Spleen (tissue), 11 donors: ENCODE measurements around the gene ENOX2. TPM values are rescaled to one million over a fixed set of nuclear protein-coding genes. Genes with fewer than 3 reads are reported as not detected.

Source experiments
- DNase-seq: peaks from one replicate; pipeline ENCODE4 v3.0.0-alpha.2; 2020
- H3K27ac ChIP-seq, 8 donors: fragments of 200-600 bp; sonication (generic) in 7 of 8; 1 replicate in 4 of 8; 2 replicates in 4 of 8; pipeline versions ENCODE4 v1.5.0 to v1.8.0; 2016 to 2021; ENCODE audit warnings: inconsistent platforms in 4 of 8, mild to moderate bottlenecking in 4 of 8, moderate library complexity in 1 of 8
- H3K27me3 ChIP-seq, 7 donors: fragments of 200-600 bp; sonication (generic) in 6 of 7; replicated peaks in 1 of 7; 1 replicate in 4 of 7; 2 replicates in 3 of 7; pipeline versions ENCODE4 v1.5.0 to v1.8.0; 2016 to 2021; ENCODE audit warnings: inconsistent platforms in 3 of 7, mild to moderate bottlenecking in 1 of 7
- H3K36me3 ChIP-seq, 6 donors: fragments of 200-600 bp; sonication (generic) in 5 of 6; 1 replicate in 4 of 6; 2 replicates in 2 of 6; pipeline versions ENCODE4 v1.5.0 to v1.8.0; 2016 to 2021; ENCODE audit warnings: inconsistent platforms in 2 of 6
- H3K4me1 ChIP-seq, 6 donors: fragments of 200-600 bp; sonication (generic) in 5 of 6; 1 replicate in 3 of 6; 2 replicates in 3 of 6; pipeline versions ENCODE4 v1.5.0 to v1.8.0; 2016 to 2021; ENCODE audit warnings: inconsistent platforms in 3 of 6
- H3K4me3 ChIP-seq, 8 donors: fragments of 200-600 bp; sonication (generic) in 7 of 8; 1 replicate in 4 of 8; 2 replicates in 4 of 8; pipeline versions ENCODE4 v1.5.0 to v1.8.0; 2016 to 2021; ENCODE audit warnings: inconsistent platforms in 4 of 8, mild to moderate bottlenecking in 4 of 8, moderate library complexity in 2 of 8
- H3K9me3 ChIP-seq, 8 donors: fragments of 200-600 bp; sonication (generic) in 7 of 8; 1 replicate in 4 of 8; 2 replicates in 4 of 8; pipeline versions ENCODE4 v1.5.0 to v1.8.0; 2016 to 2021; ENCODE audit warnings: inconsistent platforms in 4 of 8
- POLR2A ChIP-seq, 3 donors: fragments of 450-650 bp; IDR thresholded peaks; one replicate each; pipeline ENCODE4 v1.5.1; 2017; ENCODE audit warnings: antibody characterized with exemption in 3 of 3, mild to moderate bottlenecking in 1 of 3
- POLR2AphosphoS5 ChIP-seq, 3 donors: sonication (generic); formaldehyde crosslinking; IDR thresholded peaks; one replicate each; pipeline ENCODE4 v1.5.1; 2017; ENCODE audit warnings: antibody characterized with exemption in 3 of 3
- WGBS, 5 donors: extraction: QIAGEN DNeasy Blood & Tissue Kit in 3 of 5; methylation state at CpG; one replicate each; pipeline versions ENCODE4 v1.1.5 to v1.1.7; 2013 to 2018; 5-methylcytosine and 5-hydroxymethylcytosine counted together
- intact Hi-C: fragments of 100-400 bp; cut with DNase I; formaldehyde crosslinking; loops from one replicate; pipeline ENCODE4 v1.15.0; 2023; ENCODE audit warnings: low total_unique reads
- polyA plus RNA-seq, 3 donors: library from polyadenylated mRNA; stranded (reverse); fragments of 200-250 nt; gene quantifications; one replicate each; pipeline ENCODE4 v1.2.1, GENCODE V29; 2013
- total RNA-seq, 7 donors: library from RNA; depleted of rRNA in 3 of 7; stranded (reverse); fragments of >200 nt in 3 of 7; fragmentation: NEBNext Ultra II Directional in 4 of 7; extraction: Animal tissue kit (Norgen Biotek cat#: 25700) in 4 of 7; gene quantifications; one replicate each; pipeline versions ENCODE4 v1.1.0 to v1.2.1, GENCODE V29; 2016 to 2021
- TF ChIP-seq, protein P1 (sequence below), 11 experiments: fragments of 200-600 bp in 7 of 11; fragments of 450-650 bp in 4 of 11; sonication (generic) in 4 of 11; IDR thresholded peaks in 8 of 11; conservative IDR thresholded peaks in 3 of 11; 1 replicate in 7 of 11; 2 replicates in 4 of 11; pipeline versions ENCODE4 v1.4.0 to v1.8.0; 2016 to 2021; ENCODE audit warnings: antibody characterized with exemption in 11 of 11, inconsistent platforms in 4 of 11, mild to moderate bottlenecking in 1 of 11
- donor health status: healthy with polysubstance abuse.
- donor health status: DM: no; HTN: no; CAD: no; lungs with moderate emphysema.
- donor health status: DM: no; HTN: no; CAD: no.
- donor health status: Bipolar disorder and iron deficiency.
- donor health status: healthy.
- donor health status: DM: no; HTN: no; CAD: no.
- donor health status: DM: yes; HTN: yes; CAD: no.

Gene ENOX2
- total and polyA plus RNA-seq, 10 donors, result 5.2 to 30.0 (median 17.4) TPM

DNA sequence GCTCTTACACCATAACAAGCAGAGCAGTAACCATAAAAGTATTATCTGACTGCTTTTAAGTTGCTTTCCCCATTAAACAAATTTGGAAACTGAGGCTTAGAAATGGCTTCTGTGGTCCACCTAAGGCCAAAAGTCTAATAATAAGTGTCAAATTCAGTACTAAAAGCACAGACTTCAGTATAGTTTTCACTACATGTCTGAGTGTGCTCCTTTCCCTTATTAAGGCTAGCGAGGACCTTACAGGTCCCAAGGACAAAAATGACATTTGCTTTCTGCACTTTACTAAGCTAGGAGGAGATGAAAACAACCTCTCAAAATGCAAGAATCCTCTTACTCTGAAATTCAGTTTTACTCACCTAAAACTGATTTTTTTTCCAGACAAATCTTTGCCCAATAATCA, 127.2 kb downstream of the ENOX2 start:
- H3K9me3 ChIP-seq, result no peaks in the 10 kb centered on the region
- TF ChIP-seq POLR2A (IDR thresholded peaks at IDR 0.05) (no peak), POLR2AphosphoS5 (IDR thresholded peaks at IDR 0.05) (no peak)
- TF ChIP-seq, protein P1, sequence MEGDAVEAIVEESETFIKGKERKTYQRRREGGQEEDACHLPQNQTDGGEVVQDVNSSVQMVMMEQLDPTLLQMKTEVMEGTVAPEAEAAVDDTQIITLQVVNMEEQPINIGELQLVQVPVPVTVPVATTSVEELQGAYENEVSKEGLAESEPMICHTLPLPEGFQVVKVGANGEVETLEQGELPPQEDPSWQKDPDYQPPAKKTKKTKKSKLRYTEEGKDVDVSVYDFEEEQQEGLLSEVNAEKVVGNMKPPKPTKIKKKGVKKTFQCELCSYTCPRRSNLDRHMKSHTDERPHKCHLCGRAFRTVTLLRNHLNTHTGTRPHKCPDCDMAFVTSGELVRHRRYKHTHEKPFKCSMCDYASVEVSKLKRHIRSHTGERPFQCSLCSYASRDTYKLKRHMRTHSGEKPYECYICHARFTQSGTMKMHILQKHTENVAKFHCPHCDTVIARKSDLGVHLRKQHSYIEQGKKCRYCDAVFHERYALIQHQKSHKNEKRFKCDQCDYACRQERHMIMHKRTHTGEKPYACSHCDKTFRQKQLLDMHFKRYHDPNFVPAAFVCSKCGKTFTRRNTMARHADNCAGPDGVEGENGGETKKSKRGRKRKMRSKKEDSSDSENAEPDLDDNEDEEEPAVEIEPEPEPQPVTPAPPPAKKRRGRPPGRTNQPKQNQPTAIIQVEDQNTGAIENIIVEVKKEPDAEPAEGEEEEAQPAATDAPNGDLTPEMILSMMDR (IDR thresholded peaks at IDR 0.05 in 8 of 11, conservative IDR thresholded peaks at IDR 0.05 in 3 of 11), result no peak
- WGBS, 5 donors, result 75 to 90% (median 85%) methylated on average over 1 of the region's 1 CpG
- no peak overlapping the region for H3K27ac ChIP-seq
- intact Hi-C loops, result no loop called here
- H3K4me1 ChIP-seq, result no peaks in the 10 kb centered on the region
- no peaks in the 10 kb centered on the region for H3K36me3 ChIP-seq
- DNase-seq, result no peak
- H3K27me3 ChIP-seq, result no peaks in the 10 kb centered on the region
- H3K4me3 ChIP-seq, result no peak overlapping the region

DNA sequence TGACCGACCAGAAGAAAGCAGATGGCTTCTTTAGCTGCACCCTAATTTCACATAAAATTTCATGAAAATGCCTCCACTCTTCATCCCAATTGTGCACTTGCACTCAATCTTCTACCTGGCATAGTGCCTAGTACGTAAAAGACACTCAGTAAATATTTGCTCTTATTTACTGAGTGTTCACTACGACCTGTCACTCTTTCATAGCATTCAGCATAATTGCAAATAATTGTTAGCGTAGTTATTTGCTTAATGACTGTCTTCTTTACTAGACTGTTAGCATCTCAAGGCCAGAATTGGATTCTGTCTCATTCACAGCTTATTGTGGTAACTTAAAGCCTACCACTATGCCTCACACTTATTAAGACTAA, 130.2 kb downstream of the ENOX2 start:
- H3K9me3 ChIP-seq, result no peaks in the 10 kb centered on the region
- intact Hi-C loops, result no loop called here
- H3K27ac ChIP-seq, result no peak overlapping the region
- H3K36me3 ChIP-seq, result no peaks in the 10 kb centered on the region
- DNase-seq, result no peak
- TF ChIP-seq, protein P1 (IDR thresholded peaks at IDR 0.05 in 8 of 11, conservative IDR thresholded peaks at IDR 0.05 in 3 of 11), result no peak
- 63 to 90% (median 73%) methylated on average over 4 of the region's 4 CpGs for WGBS, 5 donors
- H3K4me3 ChIP-seq, result no peak overlapping the region
- H3K27me3 ChIP-seq, result no peaks in the 10 kb centered on the region
- no peaks in the 10 kb centered on the region for H3K4me1 ChIP-seq

DNA sequence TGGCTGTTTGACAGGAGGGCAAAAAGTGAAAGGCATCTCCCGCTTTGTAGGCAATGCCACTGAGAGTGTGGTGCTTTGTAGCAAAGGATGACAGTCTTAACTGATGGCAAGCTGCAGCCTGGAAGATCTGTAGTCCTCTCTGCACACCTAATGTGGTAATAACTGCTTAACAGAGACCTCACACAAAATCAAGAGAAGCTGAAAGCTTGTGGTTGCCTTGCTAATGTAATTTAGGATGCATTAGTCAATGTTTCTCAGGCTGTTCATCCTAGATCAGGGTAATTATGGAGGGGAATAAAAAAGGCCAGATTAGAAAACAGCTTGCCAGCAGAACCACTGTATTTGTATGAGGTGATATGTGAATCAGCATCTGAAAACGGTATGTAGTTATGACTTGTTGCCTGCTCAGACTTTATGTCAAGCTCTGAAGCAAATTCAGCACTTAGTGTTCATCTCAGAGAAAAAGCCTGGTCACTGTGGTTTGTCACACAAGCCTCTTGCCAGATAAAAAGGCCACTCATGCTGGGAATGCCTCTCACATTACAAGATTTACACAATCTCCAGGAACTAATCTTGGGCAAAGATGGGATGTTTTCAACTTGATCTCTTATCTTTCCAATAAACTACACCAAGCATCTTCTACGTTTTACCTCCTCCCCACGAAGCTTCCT, 130.8 kb downstream of the ENOX2 start:
- TF ChIP-seq POLR2A (IDR thresholded peaks at IDR 0.05) (no peak), POLR2AphosphoS5 (IDR thresholded peaks at IDR 0.05) (no peak)
- TF ChIP-seq, protein P1 (IDR thresholded peaks at IDR 0.05 in 8 of 11, conservative IDR thresholded peaks at IDR 0.05 in 3 of 11), result no peak
- Histone ChIP-seq H3K4me1 (no peaks in the 10 kb centered on the region), H3K4me3 (no peak overlapping the region), H3K9me3 (no peaks in the 10 kb centered on the region), H3K27ac (no peak overlapping the region), H3K27me3 (no peaks in the 10 kb centered on the region), H3K36me3 (no peaks in the 10 kb centered on the region)
- no peak for DNase-seq
- intact Hi-C loops, result no loop called here
- 54 to 82% (median 60%) methylated on average over 3 to 4 of the region's 4 CpGs for WGBS, 5 donors

DNA sequence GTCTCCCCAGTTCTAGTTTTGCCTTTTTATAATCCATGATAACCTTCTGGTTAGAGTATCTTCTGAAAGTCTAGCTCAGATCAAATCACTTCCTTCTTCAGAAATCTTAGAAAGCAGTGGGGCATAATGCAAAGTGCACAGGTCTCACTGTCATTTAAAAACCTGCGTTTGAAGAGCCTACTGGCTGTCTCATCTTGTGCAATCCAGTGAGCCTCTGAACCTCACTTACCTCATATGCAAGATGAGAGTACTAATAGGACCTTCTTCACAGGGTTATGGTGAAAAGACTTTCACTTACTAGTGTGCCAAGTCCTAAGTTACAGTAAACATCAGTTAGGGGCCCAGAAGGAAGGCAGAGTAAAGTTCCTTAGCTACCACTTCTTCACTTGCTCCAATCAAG, 131.4 kb downstream of the ENOX2 start:
- no peaks in the 10 kb centered on the region for H3K4me1 ChIP-seq
- intact Hi-C loops, result no loop called here
- TF ChIP-seq POLR2AphosphoS5 (IDR thresholded peaks at IDR 0.05), result no peak
- TF ChIP-seq POLR2A (IDR thresholded peaks at IDR 0.05), result no peak
- TF ChIP-seq, protein P1 (IDR thresholded peaks at IDR 0.05 in 8 of 11, conservative IDR thresholded peaks at IDR 0.05 in 3 of 11), result no peak
- H3K27ac ChIP-seq, result no peak overlapping the region
- H3K27me3 ChIP-seq, result no peaks in the 10 kb centered on the region
- H3K4me3 ChIP-seq, result no peak overlapping the region
- no peak for DNase-seq
- H3K36me3 ChIP-seq, result no peaks in the 10 kb centered on the region
- no peaks in the 10 kb centered on the region for H3K9me3 ChIP-seq
- WGBS, 5 donors, result 56 to 92% (median 77%) methylated on average over 1 of the region's 1 CpG
